Erythroblast (primary cell): ENCODE data around the gene ETV3.

ENCODE experiments used
- GATA1 ChIP-seq: IDR thresholded peaks from 2 replicates; pipeline ENCODE4 v1.6.1; 2011; ENCODE audit warnings: low read depth, mild to moderate bottlenecking, control low read depth, low read length, moderate library complexity
- POLR2A ChIP-seq: IDR thresholded peaks from 2 replicates; pipeline ENCODE4 v1.6.1; 2011; ENCODE audit warnings: mild to moderate bottlenecking, low read length

- TF ChIP-seq POLR2A (no peak), GATA1 (no peak)
These were observed 2.1 kb downstream of the ETV3 start for GRCh38 chr1:157136133-157136532.
